Measurements from ENCODE around the gene STEAP3. TPM values are rescaled to one million over a fixed set of nuclear protein-coding genes. Genes with fewer than 3 reads are reported as not detected.

The STEAP3 gene
- total RNA-seq, 1 experiment from 2014 or later = 24.0 TPM

GRCh38 chr2:119242276-119243119 lies 18.9 kb downstream of the STEAP3 start:
- no peak for DNase-seq (ENCODE audit: low spot score)
- H3K27ac Mint-ChIP-seq = no peak overlapping the region
- no peak for TF ChIP-seq ARID4B (CRISPR knock-in tag; IDR thresholded peaks at IDR 0.05; ENCODE audit: borderline replicate concordance)
- no peak for TF ChIP-seq E2F4 (CRISPR knock-in tag; IDR thresholded peaks at IDR 0.05; ENCODE audit: borderline replicate concordance, low read depth)
- no peak for TF ChIP-seq STAT6 (CRISPR knock-in tag; conservative IDR thresholded peaks at IDR 0.05; ENCODE audit: low read depth)
- no peak for TF ChIP-seq ATF3 (CRISPR knock-in tag; conservative IDR thresholded peaks at IDR 0.05)
- TF ChIP-seq E2F1 (CRISPR knock-in tag; IDR thresholded peaks at IDR 0.05) = no peak
- no peak for TF ChIP-seq ZNF317 (CRISPR knock-in tag; IDR thresholded peaks at IDR 0.05; ENCODE audit: borderline replicate concordance, low read depth)
- TF ChIP-seq ZNF425 (CRISPR knock-in tag; conservative IDR thresholded peaks at IDR 0.05) = no peak
- TF ChIP-seq ZNF232 (CRISPR knock-in tag; IDR thresholded peaks at IDR 0.05) = no peak
- TF ChIP-seq TEAD1 (CRISPR knock-in tag; IDR thresholded peaks at IDR 0.05) = no peak
- TF ChIP-seq KAT7 (CRISPR knock-in tag; IDR thresholded peaks at IDR 0.05; ENCODE audit: borderline replicate concordance) = no peak
- H3K4me3 Mint-ChIP-seq = no peak overlapping the region
- ATAC-seq = no peak
- ChIA-PET POLR2A (no interaction called here), CTCF (interaction anchor here (1.0 to 1.4 kb wide), 3 partner anchors 10 to 61 kb away, joined by 3 to 4 read pairs (median 3); no protein-coding TSS in a partner anchor)
- H3K4me1 Mint-ChIP-seq = peaks cover 37% of the 10 kb centered on the region
- peaks cover 22% of the 10 kb centered on the region for H3K36me3 Mint-ChIP-seq
- no peaks in the 10 kb centered on the region; the same call in 1 of the 2 replicates for H3K27me3 Mint-ChIP-seq (ENCODE audit: low read depth)
- H3K9me3 Mint-ChIP-seq = peaks cover 5% of the 10 kb centered on the region; the same call in 1 of the 2 replicates
